ENCODE results near the gene RGS7. TPM values are rescaled to one million over a fixed set of nuclear protein-coding genes. Genes with fewer than 3 reads are reported as not detected.

The RGS7 gene
- total RNA-seq, 6 experiments from 2014 or later: not detected

DNA sequence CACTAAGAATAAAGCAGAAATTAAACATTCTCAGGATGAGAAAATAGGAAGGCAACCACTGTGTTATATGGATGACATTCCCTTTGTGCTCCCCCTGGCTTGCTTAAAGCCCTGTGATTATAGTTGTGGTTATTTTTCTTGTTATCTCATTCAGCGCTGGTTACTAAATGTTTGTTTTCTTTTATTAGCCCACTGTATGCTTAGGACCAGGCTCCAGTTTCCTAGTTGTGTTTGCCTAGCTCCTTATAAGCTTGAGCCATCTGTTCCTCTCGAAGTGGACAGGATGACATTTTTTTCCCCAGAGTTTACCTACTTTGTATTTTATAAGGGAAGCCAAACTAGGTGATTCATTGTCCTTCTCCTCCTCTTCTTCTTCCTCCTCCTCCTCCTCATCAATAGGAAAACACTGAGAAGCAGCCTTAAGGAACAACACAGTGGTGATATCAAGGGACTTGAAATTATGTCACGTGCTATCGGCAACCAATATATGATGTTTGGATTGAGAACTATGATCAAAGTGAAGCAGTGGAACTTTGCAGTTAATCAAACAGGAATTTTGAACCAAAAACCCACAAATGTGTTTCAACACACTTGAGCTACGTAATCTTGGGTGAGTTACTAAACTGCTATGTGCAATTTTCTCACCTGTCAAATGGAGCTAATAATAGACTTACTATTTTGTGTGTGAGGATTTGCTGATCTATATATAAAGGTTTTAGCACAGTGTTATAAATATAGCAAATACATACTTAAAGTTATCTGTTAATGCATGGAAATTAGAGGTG, 35.1 kb upstream of the RGS7 start:
- H3K4me3 ChIP-seq: no peak overlapping the region
- H3K4me1 ChIP-seq: no peaks in the 10 kb centered on the region
- DNase-seq (no peak), ATAC-seq (no peak)
- no peaks in the 10 kb centered on the region for H3K36me3 ChIP-seq
- no peak overlapping the region for H3K27ac ChIP-seq
- intact Hi-C loops (cut with DNase I): no loop called here
- no peak for TF ChIP-seq POLR2A (IDR thresholded peaks at IDR 0.05)
- TF ChIP-seq, protein P1, sequence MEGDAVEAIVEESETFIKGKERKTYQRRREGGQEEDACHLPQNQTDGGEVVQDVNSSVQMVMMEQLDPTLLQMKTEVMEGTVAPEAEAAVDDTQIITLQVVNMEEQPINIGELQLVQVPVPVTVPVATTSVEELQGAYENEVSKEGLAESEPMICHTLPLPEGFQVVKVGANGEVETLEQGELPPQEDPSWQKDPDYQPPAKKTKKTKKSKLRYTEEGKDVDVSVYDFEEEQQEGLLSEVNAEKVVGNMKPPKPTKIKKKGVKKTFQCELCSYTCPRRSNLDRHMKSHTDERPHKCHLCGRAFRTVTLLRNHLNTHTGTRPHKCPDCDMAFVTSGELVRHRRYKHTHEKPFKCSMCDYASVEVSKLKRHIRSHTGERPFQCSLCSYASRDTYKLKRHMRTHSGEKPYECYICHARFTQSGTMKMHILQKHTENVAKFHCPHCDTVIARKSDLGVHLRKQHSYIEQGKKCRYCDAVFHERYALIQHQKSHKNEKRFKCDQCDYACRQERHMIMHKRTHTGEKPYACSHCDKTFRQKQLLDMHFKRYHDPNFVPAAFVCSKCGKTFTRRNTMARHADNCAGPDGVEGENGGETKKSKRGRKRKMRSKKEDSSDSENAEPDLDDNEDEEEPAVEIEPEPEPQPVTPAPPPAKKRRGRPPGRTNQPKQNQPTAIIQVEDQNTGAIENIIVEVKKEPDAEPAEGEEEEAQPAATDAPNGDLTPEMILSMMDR (IDR thresholded peaks at IDR 0.05): no peak
- H3K27me3 ChIP-seq: no peaks in the 10 kb centered on the region
- WGBS (ENCODE audit: insufficient coverage, low coverage, low lambda C conversion rate, missing lambda C conversion rate): 30% methylated on average over 5 of the region's 5 CpGs
- H3K9me3 ChIP-seq: no peaks in the 10 kb centered on the region

DNA sequence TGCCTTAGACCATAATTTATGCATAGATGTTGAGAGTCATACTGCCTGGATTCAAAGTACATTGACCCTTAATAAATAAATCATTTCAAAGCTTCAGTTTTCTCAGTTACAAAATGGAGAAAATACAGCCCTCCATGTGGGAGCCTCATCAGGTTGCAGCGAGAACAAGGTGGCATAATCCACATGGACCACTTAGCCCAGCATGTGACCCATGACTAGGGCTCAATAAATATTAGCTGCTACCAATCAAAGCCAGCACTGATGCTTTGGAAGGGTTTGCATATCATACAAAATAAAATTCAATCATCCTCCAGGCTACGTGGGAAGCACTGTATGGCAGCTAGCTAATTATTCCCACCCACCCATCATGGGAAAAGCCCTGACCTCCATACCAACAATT, 33.5 kb upstream of the RGS7 start:
- H3K4me1 ChIP-seq: no peaks in the 10 kb centered on the region
- H3K4me3 ChIP-seq: no peak overlapping the region
- H3K9me3 ChIP-seq: no peaks in the 10 kb centered on the region
- no peaks in the 10 kb centered on the region for H3K36me3 ChIP-seq
- no peak overlapping the region for H3K27ac ChIP-seq
- TF ChIP-seq, protein P1 (IDR thresholded peaks at IDR 0.05): no peak
- 38% methylated on average over 1 of the region's 2 CpGs for WGBS (ENCODE audit: insufficient coverage, low coverage, low lambda C conversion rate, missing lambda C conversion rate)
- no peak for ATAC-seq
- no peak for DNase-seq
- intact Hi-C loops (cut with DNase I): no loop called here
- H3K27me3 ChIP-seq: no peaks in the 10 kb centered on the region

DNA sequence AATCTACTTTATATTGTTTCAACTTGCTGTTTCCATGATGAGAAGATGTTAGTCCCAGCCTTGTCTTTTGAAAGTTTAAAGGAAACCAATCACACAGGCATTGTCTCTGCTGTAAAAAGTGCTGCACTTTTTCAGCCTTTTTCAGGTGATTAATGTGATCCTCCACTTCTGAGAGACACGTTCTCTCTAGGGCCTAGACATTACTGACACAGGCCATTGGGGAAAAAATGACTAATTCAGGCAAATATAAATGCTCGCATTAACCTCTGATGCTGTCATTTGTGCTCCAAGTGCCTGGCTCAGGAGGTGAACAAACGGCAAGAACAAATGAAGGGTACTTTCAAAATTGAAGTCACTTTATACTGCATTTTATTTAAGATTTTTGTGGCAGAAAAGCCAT, 32.4 kb upstream of the RGS7 start:
- 39% methylated on average over 3 of the region's 3 CpGs for WGBS (ENCODE audit: insufficient coverage, low coverage, low lambda C conversion rate, missing lambda C conversion rate)
- no peak for TF ChIP-seq POLR2A (IDR thresholded peaks at IDR 0.05)
- TF ChIP-seq, protein P1 (IDR thresholded peaks at IDR 0.05): no peak
- ATAC-seq (no peak), DNase-seq (no peak)
- Histone ChIP-seq H3K9me3 (no peaks in the 10 kb centered on the region), H3K27me3 (no peaks in the 10 kb centered on the region), H3K4me3 (no peak overlapping the region), H3K36me3 (no peaks in the 10 kb centered on the region), H3K4me1 (no peaks in the 10 kb centered on the region), H3K27ac (no peak overlapping the region)
- intact Hi-C loops (cut with DNase I): no loop called here

DNA sequence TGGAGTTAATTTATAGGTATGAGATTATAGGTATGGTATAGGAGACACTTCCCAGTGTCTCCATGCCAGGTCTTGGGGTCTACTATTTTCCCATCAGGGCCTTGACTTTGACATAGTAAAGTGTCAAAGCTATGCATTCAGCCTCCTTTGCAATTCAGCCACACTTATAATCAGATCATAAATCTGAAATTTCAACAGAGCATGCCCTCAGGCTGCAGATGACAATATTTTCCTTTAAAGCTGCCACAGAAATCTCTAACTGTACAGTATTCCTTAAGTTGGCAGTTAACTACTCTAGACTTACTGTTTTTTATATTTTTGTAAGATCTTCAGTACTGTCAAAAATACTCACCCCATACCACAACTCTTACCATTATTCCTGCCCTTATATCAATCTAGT, 30.2 kb upstream of the RGS7 start:
- H3K36me3 ChIP-seq: no peaks in the 10 kb centered on the region
- ATAC-seq: no peak
- no peak overlapping the region for H3K27ac ChIP-seq
- H3K4me3 ChIP-seq: no peak overlapping the region
- no peaks in the 10 kb centered on the region for H3K9me3 ChIP-seq
- no peak for DNase-seq
- no peaks in the 10 kb centered on the region for H3K4me1 ChIP-seq
- intact Hi-C loops (cut with DNase I): no loop called here
- no peaks in the 10 kb centered on the region for H3K27me3 ChIP-seq
- TF ChIP-seq POLR2A (IDR thresholded peaks at IDR 0.05): no peak
- TF ChIP-seq, protein P1 (IDR thresholded peaks at IDR 0.05): no peak

DNA sequence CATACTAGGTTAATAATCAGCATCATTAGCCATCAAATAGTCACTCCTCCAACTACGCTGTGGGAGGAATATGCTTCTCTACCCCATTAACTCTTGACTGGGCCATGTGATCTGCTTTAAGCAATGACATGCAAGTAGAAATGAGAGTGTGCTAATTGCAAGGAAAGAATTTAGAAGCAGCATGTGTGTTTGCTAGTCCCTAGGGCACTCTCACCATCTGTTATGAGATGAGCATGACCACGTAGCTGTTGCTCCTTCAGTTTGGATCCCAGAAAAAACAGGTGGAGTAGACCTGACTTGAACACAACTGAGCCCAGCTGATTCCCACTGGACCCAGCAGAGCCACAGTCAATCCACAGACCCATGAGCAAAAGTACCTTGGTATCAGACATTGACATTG, 19.7 kb upstream of the RGS7 start:
- Histone ChIP-seq H3K4me3 (no peak overlapping the region), H3K4me1 (no peaks in the 10 kb centered on the region), H3K9me3 (no peaks in the 10 kb centered on the region), H3K36me3 (no peaks in the 10 kb centered on the region), H3K27me3 (no peaks in the 10 kb centered on the region), H3K27ac (no peak overlapping the region)
- intact Hi-C loops (cut with DNase I): no loop called here
- TF ChIP-seq, protein P1 (IDR thresholded peaks at IDR 0.05): no peak
- no peak for TF ChIP-seq POLR2A (IDR thresholded peaks at IDR 0.05)
- DNase-seq (no peak), ATAC-seq (no peak)
- 36% methylated on average over 2 of the region's 2 CpGs for WGBS (ENCODE audit: insufficient coverage, low coverage, low lambda C conversion rate, missing lambda C conversion rate)

All from right lobe of liver (tissue), 6 donors.